K562 (cell line): ENCODE measurements around the gene EFEMP2. TPM values are rescaled to one million over a fixed set of nuclear protein-coding genes. Genes with fewer than 3 reads are reported as not detected.
A peak's percentile ranks its signal among the peaks of the same experiment; 100 is the strongest.

Experiments
- BDP1 ChIP-seq: IDR thresholded peaks from 3 replicates; pipeline ENCODE4 v1.6.1; 2011; ENCODE audit not compliant: insufficient read length, insufficient read depth
- CEBPB ChIP-seq: fragments of 450-650 bp; IDR thresholded peaks from 2 replicates; pipeline ENCODE4 v1.6.1; 2016; ENCODE audit warnings: missing genetic modification characterization, missing compliant biosample characterization
- CHD4 ChIP-seq: fragments of 200-600 bp; sonication (generic); IDR thresholded peaks from 3 replicates; pipeline ENCODE4 v1.6.1; 2012; ENCODE audit warnings: low read depth, mild to moderate bottlenecking, mixed read lengths, low read length, inconsistent platforms; ENCODE audit not compliant: insufficient read depth, insufficient replicate concordance, poor library complexity, severe bottlenecking
- E2F3 ChIP-seq: fragments of 250-450 bp; sonication (Bioruptor Pico); IDR thresholded peaks from 2 replicates; pipeline ENCODE4 v1.4.0; 2020; ENCODE audit warnings: mild to moderate bottlenecking
- ERF ChIP-seq: fragments of 450-650 bp; formaldehyde crosslinking; IDR thresholded peaks from 2 replicates; pipeline ENCODE4 v1.4.0; 2020; ENCODE audit warnings: mild to moderate bottlenecking, mixed read lengths
- FOXM1 ChIP-seq, 2 experiments: fragments of 450-650 bp in 1 of 2; sonication (generic) in 1 of 2; formaldehyde crosslinking in 1 of 2; IDR thresholded peaks; 2 replicates each; pipeline versions ENCODE4 v1.6.1 to v1.9.0; 2017 to 2022; ENCODE audit warnings: low read depth in 2 of 2, mild to moderate bottlenecking in 2 of 2, missing genetic modification reagents in 1 of 2, moderate library complexity in 1 of 2
- HCFC1 ChIP-seq: IDR thresholded peaks from 2 replicates; pipeline ENCODE4 v1.6.1; 2012; ENCODE audit warnings: low read depth, low read length, improper control_type of control experiment
- KHSRP ChIP-seq: fragments of 450-650 bp; IDR thresholded peaks from 2 replicates; pipeline ENCODE4 v1.6.1; 2017
- MTA3 ChIP-seq: fragments of 450-650 bp; formaldehyde crosslinking; IDR thresholded peaks from 2 replicates; pipeline ENCODE4 v1.6.1; 2017; ENCODE audit warnings: mild to moderate bottlenecking, borderline replicate concordance
- NFE2 ChIP-seq: IDR thresholded peaks from 2 replicates; pipeline ENCODE4 v1.6.1; 2014; ENCODE audit warnings: antibody characterized with exemption, low read depth
- RBM14 ChIP-seq: fragments of 200-400 bp; formaldehyde crosslinking; IDR thresholded peaks from 2 replicates; pipeline ENCODE4 v1.6.1; 2018; ENCODE audit warnings: low read depth, mild to moderate bottlenecking, low read length, moderate library complexity, borderline replicate concordance; ENCODE audit not compliant: insufficient read depth
- ZNF766 ChIP-seq: fragments of 200-800 bp; sonication (Bioruptor generic); conservative IDR thresholded peaks from 2 replicates; pipeline ENCODE4 v1.6.1; 2016; ENCODE audit warnings: missing genetic modification characterization, missing compliant biosample characterization
- ZNF778 ChIP-seq: fragments of 450-650 bp; formaldehyde crosslinking; IDR thresholded peaks from 2 replicates; pipeline ENCODE4 v1.4.0; 2020; ENCODE audit warnings: mild to moderate bottlenecking, moderate library complexity
- polyA plus RNA-seq, 8 experiments: library from polyadenylated mRNA; depleted of rRNA in 4 of 8; stranded (reverse) in 5 of 8; unstranded in 3 of 8; fragments of >200 nt; fragmentation: Nextera tagmentation in 2 of 8; fragmentation: Illumina TruSeq in 1 of 8; extraction: Ambion mirVana in 2 of 8; extraction: Trizol in 1 of 8; gene quantifications; 2 replicates each; pipeline versions ENCODE4 v1.2.1 to v1.2.3, GENCODE V29; 2011 to 2014; ENCODE audit warnings: inconsistent platforms in 1 of 8, missing spikeins in 1 of 8
- total RNA-seq, 7 experiments: library from RNA; depleted of rRNA in 6 of 7; stranded (reverse); fragments of >200 nt in 6 of 7; fragmentation: Illumina TruSeq in 2 of 7; extraction: Trizol in 2 of 7; gene quantifications; 2 replicates each; pipeline versions ENCODE4 v1.2.1 to v1.2.3, GENCODE V29; 2011 to 2021; ENCODE audit warnings: low replicate concordance in 1 of 7
- TF ChIP-seq, protein P1 (sequence below): fragments of 450-650 bp; formaldehyde crosslinking; IDR thresholded peaks from 2 replicates; pipeline ENCODE4 v1.4.0; 2022; ENCODE audit warnings: missing genetic modification characterization
- TF ChIP-seq, protein P2 (sequence below): fragments of 250-450 bp; sonication (Bioruptor Pico); IDR thresholded peaks from 2 replicates; pipeline ENCODE4 v1.5.0; 2021; ENCODE audit warnings: mild to moderate bottlenecking, moderate library complexity
- TF ChIP-seq, protein P3 (sequence below): fragments of 200-800 bp; sonication (Bioruptor generic); IDR thresholded peaks from 2 replicates; pipeline ENCODE4 v1.6.1; 2017; ENCODE audit warnings: missing genetic modification characterization, missing compliant biosample characterization

The EFEMP2 gene
- total and polyA plus RNA-seq, 9 of the 15 experiments (the other 6 are each of a cell fraction or from before 2014, with no cell fraction given), result 0.07 to 2.9 (median 0.69) TPM; not detected in 1

DNA sequence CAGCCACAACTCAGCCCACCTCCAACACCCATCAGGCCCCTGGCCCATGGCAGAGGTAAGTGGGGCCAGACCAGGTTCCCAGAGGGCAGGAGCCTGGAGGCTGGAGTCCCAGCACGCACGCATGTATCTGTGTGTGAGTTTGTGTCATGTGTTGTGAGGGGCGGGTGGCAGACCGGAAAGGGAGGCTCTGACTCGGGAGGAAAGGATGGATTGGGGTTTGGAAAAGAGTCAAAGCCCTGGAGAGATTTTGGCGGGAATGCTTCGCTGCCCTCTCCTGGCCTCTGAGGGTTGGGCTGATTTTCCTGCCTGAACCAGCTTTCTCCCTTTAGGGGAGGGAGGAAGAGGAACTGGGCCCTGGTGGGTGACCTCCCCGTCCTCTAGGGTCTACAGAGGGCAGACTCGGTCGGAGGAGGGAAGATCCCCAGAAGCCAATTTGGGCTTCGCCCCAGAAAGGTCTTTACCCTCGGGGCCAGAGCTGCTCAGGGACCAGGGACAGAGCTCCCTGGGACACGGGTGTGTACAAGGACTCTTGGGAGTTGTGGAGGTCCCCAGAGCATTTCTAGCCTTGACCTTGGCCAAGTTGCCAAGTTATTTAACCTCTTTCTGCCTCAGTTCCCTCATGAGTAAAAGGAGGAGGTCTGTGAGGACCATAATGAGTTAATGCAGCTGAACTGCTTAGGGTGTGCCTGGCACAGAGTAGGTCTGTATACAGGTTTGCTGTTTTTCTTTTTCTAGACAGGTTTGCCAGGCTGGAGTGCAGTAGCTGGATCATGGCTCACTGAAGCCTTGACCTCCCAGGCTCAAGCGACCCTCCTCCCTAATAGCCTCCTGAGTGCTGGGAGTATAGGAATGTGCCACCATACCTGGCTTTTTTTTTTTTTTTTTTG is 39.3 kb upstream of the EFEMP2 start (continued):
- no peak for TF ChIP-seq CHD4
- TF ChIP-seq ZNF778 (CRISPR knock-in tag), result no peak
- no peak for TF ChIP-seq RBM14
- no peak for TF ChIP-seq HCFC1
- TF ChIP-seq CEBPB (tag), result no peak
- TF ChIP-seq FOXM1 (IDR thresholded peaks at IDR 0.05; ENCODE audit: low read depth), result no peak
- no peak for TF ChIP-seq FOXM1 (CRISPR knock-in tag; IDR thresholded peaks at IDR 0.05; ENCODE audit: low read depth)
- TF ChIP-seq ERF (CRISPR knock-in tag), result no peak
- TF ChIP-seq MTA3, result 0 out of 2 replicates have a peak, but pooled peaks have one; percentile 21
- TF ChIP-seq, protein P1, sequence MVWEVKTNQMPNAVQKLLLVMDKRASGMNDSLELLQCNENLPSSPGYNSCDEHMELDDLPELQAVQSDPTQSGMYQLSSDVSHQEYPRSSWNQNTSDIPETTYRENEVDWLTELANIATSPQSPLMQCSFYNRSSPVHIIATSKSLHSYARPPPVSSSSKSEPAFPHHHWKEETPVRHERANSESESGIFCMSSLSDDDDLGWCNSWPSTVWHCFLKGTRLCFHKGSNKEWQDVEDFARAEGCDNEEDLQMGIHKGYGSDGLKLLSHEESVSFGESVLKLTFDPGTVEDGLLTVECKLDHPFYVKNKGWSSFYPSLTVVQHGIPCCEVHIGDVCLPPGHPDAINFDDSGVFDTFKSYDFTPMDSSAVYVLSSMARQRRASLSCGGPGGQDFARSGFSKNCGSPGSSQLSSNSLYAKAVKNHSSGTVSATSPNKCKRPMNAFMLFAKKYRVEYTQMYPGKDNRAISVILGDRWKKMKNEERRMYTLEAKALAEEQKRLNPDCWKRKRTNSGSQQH, result no peak
- no peak for TF ChIP-seq BDP1
- no peak for TF ChIP-seq ZNF766 (CRISPR knock-in tag)
- no peak for TF ChIP-seq NFE2
- TF ChIP-seq, protein P2, sequence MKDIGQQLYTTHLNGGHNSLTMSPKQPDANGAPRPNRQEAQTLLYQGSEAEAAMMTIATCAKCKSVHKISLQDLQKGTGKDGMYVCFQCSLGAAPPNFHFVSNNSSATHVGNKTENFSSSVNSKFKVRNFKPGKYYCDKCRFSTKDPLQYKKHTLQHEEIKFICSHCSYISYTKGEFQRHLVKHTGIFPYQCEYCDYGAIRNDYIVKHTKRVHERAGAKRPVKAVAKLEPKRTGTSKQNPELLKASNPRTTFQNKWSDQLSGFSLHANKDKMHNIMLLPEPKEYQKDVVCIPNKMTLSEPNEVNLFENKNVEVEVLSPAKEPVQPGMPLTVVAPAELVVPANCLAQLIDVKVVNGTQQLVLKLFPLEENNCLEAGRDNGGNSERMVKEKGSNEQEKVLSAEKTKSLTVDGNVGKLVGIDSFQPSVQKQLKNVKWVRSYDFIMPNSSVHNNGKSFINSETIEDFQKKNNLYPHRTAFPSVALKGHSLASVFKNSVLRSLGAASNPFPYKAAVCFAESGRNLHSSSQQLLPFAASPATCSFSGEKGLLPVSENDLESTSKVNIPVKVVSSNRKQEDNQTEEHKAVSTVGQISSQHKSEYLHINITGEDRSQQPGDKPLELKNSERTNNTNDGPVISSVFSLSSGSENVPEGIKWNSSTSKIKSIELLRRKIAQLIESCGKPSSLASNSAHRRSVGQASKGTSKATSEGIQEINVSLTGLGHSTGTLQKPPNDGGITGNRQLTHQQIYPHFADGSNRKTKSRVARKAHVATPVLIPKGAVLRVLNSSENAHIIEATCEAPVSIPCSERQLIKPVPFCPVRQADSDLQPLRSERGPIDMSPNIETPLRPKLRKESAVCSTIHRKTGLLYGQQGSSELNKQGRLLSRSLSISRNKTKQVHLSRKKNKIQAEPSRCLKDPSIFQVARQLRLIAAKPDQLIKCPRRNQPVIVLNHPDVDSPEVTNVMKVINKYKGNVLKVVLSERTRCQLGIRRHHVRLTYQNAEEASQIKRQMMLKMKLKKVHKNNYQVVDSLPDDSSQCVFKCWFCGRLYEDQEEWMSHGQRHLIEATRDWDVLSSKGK (CRISPR knock-in tag), result no peak
- TF ChIP-seq, protein P3, sequence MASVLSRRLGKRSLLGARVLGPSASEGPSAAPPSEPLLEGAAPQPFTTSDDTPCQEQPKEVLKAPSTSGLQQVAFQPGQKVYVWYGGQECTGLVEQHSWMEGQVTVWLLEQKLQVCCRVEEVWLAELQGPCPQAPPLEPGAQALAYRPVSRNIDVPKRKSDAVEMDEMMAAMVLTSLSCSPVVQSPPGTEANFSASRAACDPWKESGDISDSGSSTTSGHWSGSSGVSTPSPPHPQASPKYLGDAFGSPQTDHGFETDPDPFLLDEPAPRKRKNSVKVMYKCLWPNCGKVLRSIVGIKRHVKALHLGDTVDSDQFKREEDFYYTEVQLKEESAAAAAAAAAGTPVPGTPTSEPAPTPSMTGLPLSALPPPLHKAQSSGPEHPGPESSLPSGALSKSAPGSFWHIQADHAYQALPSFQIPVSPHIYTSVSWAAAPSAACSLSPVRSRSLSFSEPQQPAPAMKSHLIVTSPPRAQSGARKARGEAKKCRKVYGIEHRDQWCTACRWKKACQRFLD (CRISPR knock-in tag), result no peak
- peak; percentile 87 for TF ChIP-seq E2F3 (CRISPR knock-in tag)
- no peak for TF ChIP-seq KHSRP
